Type B pancreatic cell (in vitro differentiated cells): ENCODE results near the gene FLT1. TPM values are rescaled to one million over a fixed set of nuclear protein-coding genes. Genes with fewer than 3 reads are reported as not detected.

Source experiments
- DNase-seq: peaks from one replicate; pipeline ENCODE4 v3.0.0; 2021; ENCODE audit warnings: mixed read lengths; ENCODE audit not compliant: unreplicated experiment; ENCODE audit errors: extremely low spot score
- H3K27ac Mint-ChIP-seq: 2 replicates; pipeline ENCODE4 v1.8.0; 2021; ENCODE audit warnings: mild to moderate bottlenecking, mixed read lengths
- H3K27me3 Mint-ChIP-seq: 2 replicates; pipeline ENCODE4 v1.8.0; 2021; ENCODE audit warnings: mixed read lengths
- H3K36me3 Mint-ChIP-seq: 2 replicates; pipeline ENCODE4 v1.8.0; 2021; ENCODE audit warnings: mixed read lengths
- H3K4me1 Mint-ChIP-seq: one replicate; pipeline ENCODE4 v1.8.0; 2021; ENCODE audit warnings: mixed read lengths; ENCODE audit not compliant: unreplicated experiment
- H3K4me3 Mint-ChIP-seq: 2 replicates; pipeline ENCODE4 v1.8.0; 2021; ENCODE audit warnings: mild to moderate bottlenecking, mixed read lengths
- H3K9me3 Mint-ChIP-seq: 2 replicates; pipeline ENCODE4 v1.8.0; 2021; ENCODE audit warnings: mixed read lengths
- total RNA-seq: library from RNA; stranded (reverse); gene quantifications from 2 replicates; pipeline ENCODE4 v1.2.1, GENCODE V29; 2021; ENCODE audit warnings: low replicate concordance
- TF ChIP-seq, protein P1 (sequence below): fragments of 200-600 bp; sonication (generic); conservative IDR thresholded peaks from 2 replicates; pipeline ENCODE4 v1.5.0; 2021; ENCODE audit warnings: antibody characterized with exemption, mild to moderate bottlenecking

Gene FLT1
- total RNA-seq, 1 donor from 2014 or later: 1.3 TPM

DNA sequence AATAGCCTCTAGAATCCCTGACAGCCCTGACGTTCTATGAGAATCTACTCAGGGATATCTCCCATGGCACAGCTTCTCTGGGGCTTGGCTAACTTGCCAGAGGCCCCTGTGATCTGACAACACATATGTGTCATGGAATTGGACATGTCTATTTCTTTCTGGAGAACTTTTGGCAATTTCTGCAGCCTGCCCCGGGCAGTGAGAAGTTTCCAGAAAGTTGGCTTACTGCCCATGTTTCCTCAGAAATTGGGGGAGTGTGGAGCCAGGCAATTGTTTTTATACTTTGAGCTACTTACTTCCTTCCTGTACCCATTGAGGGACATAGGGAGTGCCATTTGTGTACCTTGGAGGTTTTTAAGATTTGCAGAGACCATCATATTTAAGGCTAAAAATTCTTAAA lies 98.9 kb downstream of the FLT1 start:
- Mint-ChIP-seq H3K27ac (no peak overlapping the region), H3K4me3 (no peak overlapping the region), H3K27me3 (peaks cover 10% of the 10 kb centered on the region), H3K36me3 (no peaks in the 10 kb centered on the region), H3K4me1 (peaks cover 14% of the 10 kb centered on the region), H3K9me3 (no peaks in the 10 kb centered on the region)
- no peak for DNase-seq
- TF ChIP-seq, protein P1, sequence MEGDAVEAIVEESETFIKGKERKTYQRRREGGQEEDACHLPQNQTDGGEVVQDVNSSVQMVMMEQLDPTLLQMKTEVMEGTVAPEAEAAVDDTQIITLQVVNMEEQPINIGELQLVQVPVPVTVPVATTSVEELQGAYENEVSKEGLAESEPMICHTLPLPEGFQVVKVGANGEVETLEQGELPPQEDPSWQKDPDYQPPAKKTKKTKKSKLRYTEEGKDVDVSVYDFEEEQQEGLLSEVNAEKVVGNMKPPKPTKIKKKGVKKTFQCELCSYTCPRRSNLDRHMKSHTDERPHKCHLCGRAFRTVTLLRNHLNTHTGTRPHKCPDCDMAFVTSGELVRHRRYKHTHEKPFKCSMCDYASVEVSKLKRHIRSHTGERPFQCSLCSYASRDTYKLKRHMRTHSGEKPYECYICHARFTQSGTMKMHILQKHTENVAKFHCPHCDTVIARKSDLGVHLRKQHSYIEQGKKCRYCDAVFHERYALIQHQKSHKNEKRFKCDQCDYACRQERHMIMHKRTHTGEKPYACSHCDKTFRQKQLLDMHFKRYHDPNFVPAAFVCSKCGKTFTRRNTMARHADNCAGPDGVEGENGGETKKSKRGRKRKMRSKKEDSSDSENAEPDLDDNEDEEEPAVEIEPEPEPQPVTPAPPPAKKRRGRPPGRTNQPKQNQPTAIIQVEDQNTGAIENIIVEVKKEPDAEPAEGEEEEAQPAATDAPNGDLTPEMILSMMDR: no peak

DNA sequence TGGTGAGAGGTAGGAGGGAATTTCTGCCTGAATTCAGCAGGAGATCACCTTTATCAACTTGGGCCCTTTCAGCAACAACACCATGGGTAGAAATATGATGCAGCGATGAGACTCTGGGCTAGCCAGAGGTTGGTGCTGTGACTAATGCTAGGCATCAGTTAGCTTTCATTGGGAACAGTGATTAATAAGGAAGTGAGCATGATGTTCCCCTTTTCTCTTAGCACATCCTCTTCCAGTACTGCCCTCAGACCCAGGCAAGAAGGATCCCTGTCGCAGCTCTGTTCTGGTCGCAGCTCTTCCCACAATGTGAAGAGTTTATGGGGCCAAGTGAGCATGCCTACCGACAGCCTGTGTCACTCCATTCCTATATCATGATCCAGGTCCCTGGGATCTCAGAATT lies 100.5 kb downstream of the FLT1 start:
- no peak for DNase-seq
- Mint-ChIP-seq H3K27ac (no peak overlapping the region), H3K36me3 (no peaks in the 10 kb centered on the region), H3K4me1 (peaks cover 18% of the 10 kb centered on the region), H3K4me3 (no peak overlapping the region), H3K27me3 (peaks cover 14% of the 10 kb centered on the region), H3K9me3 (no peaks in the 10 kb centered on the region)
- TF ChIP-seq, protein P1: no peak

DNA sequence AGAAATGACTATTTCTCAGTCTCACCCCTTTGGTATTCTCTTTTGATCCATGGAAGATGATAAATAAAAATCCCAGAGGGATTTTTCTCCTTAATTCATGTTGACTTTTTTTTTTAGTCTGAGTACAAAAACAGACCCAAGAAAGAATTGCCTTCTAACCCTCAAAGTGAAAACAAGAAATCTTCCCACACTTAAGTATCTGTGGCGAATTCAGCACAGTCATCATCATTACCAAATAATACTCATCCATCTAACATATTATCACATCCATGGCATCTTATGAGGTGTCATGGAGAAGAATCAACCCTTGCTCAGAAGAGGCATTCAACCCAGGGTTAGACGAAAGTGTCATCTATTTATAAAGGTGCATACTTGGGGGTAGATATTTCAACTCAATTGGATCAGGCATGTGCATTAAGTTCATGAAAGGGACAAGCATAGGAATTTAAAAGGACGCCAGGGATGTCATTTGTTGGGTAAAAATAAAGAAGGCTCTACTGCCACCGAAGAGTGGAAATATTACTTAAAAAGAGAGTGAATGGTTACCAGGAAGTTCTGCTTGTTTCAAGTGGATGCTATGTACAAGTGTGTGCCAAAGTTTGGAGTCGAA lies 101.9 kb downstream of the FLT1 start:
- H3K27ac Mint-ChIP-seq: no peak overlapping the region
- H3K9me3 Mint-ChIP-seq: no peaks in the 10 kb centered on the region
- H3K4me3 Mint-ChIP-seq: no peak overlapping the region
- no peaks in the 10 kb centered on the region for H3K36me3 Mint-ChIP-seq
- DNase-seq: no peak
- peaks cover 18% of the 10 kb centered on the region for H3K4me1 Mint-ChIP-seq
- TF ChIP-seq, protein P1: no peak
- H3K27me3 Mint-ChIP-seq: peaks cover 9% of the 10 kb centered on the region

DNA sequence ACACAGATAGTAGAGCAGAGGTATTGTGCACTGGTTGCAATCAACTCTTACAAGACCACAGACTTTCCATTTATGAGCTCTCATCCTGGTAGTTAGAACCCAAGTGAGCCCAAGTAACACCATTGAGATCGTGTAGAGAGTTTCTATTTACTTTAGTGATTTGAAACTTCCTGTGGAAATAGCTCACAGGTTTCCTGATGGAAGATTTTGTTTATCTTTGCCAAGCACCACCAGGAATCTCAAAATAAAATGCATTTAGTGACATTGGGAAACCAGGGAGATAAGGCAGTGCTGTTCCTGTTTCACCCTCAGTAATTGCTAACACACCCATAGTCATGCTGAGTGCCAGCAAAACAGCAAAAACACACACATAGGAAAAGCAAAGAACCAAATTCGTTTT lies 102.5 kb downstream of the FLT1 start:
- no peaks in the 10 kb centered on the region for H3K36me3 Mint-ChIP-seq

DNA sequence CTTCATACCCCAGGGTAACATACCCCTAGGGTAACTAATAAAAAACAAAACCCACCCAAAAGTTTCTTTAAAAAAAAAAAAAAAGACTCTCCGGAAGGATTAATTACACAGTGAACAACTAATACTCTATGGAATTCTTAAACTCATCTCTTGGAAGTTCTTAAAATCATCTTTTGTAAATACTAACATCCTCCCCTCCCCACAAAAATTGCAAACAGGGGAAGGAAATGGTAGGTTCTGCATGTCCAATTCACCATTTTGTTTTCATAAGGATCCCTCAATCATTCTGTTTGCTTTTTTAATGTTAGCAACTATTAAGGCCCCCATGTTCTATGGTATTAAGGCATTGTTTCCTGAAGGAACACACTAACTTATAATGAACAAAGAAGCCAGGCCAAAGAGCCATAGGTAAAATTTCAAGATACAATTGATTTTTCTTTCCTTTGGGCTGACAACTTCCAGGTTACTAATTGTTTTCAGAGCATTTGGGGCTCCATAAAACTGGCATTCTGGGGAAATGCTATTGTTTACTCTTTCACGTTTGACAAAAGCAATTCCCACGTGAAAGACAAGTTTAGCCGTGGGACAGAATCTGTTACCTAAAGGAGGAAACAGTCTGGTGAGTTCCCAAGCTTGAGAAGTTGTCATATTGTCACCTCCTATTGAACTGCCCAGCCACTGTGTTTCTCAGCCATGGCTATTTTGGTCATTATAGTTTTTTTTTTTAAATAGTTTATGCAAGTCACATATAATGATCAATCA lies 107.0 kb downstream of the FLT1 start:
- DNase-seq: no peak
- no peaks in the 10 kb centered on the region for H3K36me3 Mint-ChIP-seq
- peaks cover 14% of the 10 kb centered on the region for H3K4me1 Mint-ChIP-seq

More for the DNA sequence above, 102.5 kb downstream of the FLT1 start:
- TF ChIP-seq, protein P1: no peak
- Mint-ChIP-seq H3K27ac (no peak overlapping the region), H3K4me1 (peaks cover 18% of the 10 kb centered on the region), H3K27me3 (peaks cover 11% of the 10 kb centered on the region), H3K9me3 (no peaks in the 10 kb centered on the region), H3K4me3 (no peak overlapping the region)
- no peak for DNase-seq

More for the DNA sequence above, 107.0 kb downstream of the FLT1 start:
- peaks cover 15% of the 10 kb centered on the region for H3K27me3 Mint-ChIP-seq
- no peak overlapping the region for H3K27ac Mint-ChIP-seq
- H3K9me3 Mint-ChIP-seq: no peaks in the 10 kb centered on the region
- H3K4me3 Mint-ChIP-seq: no peak overlapping the region
- TF ChIP-seq, protein P1: no peak
